SK-N-SH treated with all-trans-retinoic acid at 6 μM for 48 hours (cell line): ENCODE results near the gene TBX1.

Source experiments
- ATAC-seq: fragments of 200-7000 bp; cut with Tn5 transposase; 3 replicates; pipeline ENCODE4 v1.9.1; 2020; ENCODE audit warnings: mild to moderate bottlenecking, moderate library complexity
- ARNTL ChIP-seq: fragments of 450-650 bp; formaldehyde crosslinking; IDR thresholded peaks from 2 replicates; pipeline ENCODE4 v1.5.0; 2020; ENCODE audit warnings: low read depth, mild to moderate bottlenecking, moderate library complexity, borderline replicate concordance
- BACH2 ChIP-seq: fragments of 250-450 bp; sonication (Bioruptor Pico); IDR thresholded peaks from 2 replicates; pipeline ENCODE4 v1.9.0; 2021; ENCODE audit warnings: mild to moderate bottlenecking, borderline replicate concordance
- CSRNP3 ChIP-seq: fragments of 250-450 bp; sonication (Bioruptor Pico); IDR thresholded peaks from 2 replicates; pipeline ENCODE4 v1.5.1; 2021; ENCODE audit warnings: mild to moderate bottlenecking, moderate library complexity
- ESRRG ChIP-seq: fragments of 250-450 bp; sonication (Bioruptor Pico); IDR thresholded peaks from 2 replicates; pipeline ENCODE4 v1.6.1; 2021; ENCODE audit warnings: mild to moderate bottlenecking
- GLIS3 ChIP-seq: fragments of 250-450 bp; sonication (Bioruptor Pico); IDR thresholded peaks from 2 replicates; pipeline ENCODE4 v1.5.0; 2020; ENCODE audit warnings: mild to moderate bottlenecking, moderate library complexity
- ISL1 ChIP-seq: fragments of 250-450 bp; sonication (Bioruptor Pico); IDR thresholded peaks from 2 replicates; pipeline ENCODE4 v2.1.2; 2022; ENCODE audit warnings: mild to moderate bottlenecking, moderate library complexity
- OSR1 ChIP-seq: fragments of 250-450 bp; sonication (Bioruptor Pico); IDR thresholded peaks from 2 replicates; pipeline ENCODE4 v1.8.0; 2022; ENCODE audit warnings: moderate library complexity, mild to moderate bottlenecking, inconsistent platforms
- PPARA ChIP-seq: fragments of 250-450 bp; sonication (Bioruptor Pico); IDR thresholded peaks from 2 replicates; pipeline ENCODE4 v1.5.0; 2020; ENCODE audit warnings: mild to moderate bottlenecking, borderline replicate concordance
- RARB ChIP-seq: fragments of 250-450 bp; sonication (Bioruptor Pico); IDR thresholded peaks from 2 replicates; pipeline ENCODE4 v1.8.0; 2021; ENCODE audit warnings: mild to moderate bottlenecking, moderate library complexity
- TOX ChIP-seq: fragments of 250-450 bp; sonication (Bioruptor Pico); IDR thresholded peaks from 2 replicates; pipeline ENCODE4 v1.8.0; 2021; ENCODE audit warnings: mild to moderate bottlenecking, moderate library complexity, borderline replicate concordance
- TSHZ2 ChIP-seq: fragments of 250-450 bp; sonication (Bioruptor Pico); IDR thresholded peaks from 2 replicates; pipeline ENCODE4 v1.5.0; 2020; ENCODE audit warnings: mild to moderate bottlenecking, moderate library complexity
- ZC3H10 ChIP-seq: fragments of 250-450 bp; sonication (Bioruptor Pico); IDR thresholded peaks from 2 replicates; pipeline ENCODE4 v1.5.1; 2021; ENCODE audit warnings: mild to moderate bottlenecking, moderate library complexity
- ZFP3 ChIP-seq: fragments of 250-450 bp; sonication (Bioruptor Pico); IDR thresholded peaks from 2 replicates; pipeline ENCODE4 v1.5.0; 2020; ENCODE audit warnings: mild to moderate bottlenecking, moderate library complexity
- ZFP30 ChIP-seq: fragments of 450-650 bp; formaldehyde crosslinking; IDR thresholded peaks from 2 replicates; pipeline ENCODE4 v1.5.0; 2022; ENCODE audit warnings: mild to moderate bottlenecking, moderate library complexity
- ZNF565 ChIP-seq: fragments of 450-650 bp; formaldehyde crosslinking; conservative IDR thresholded peaks from 2 replicates; pipeline ENCODE4 v1.5.0; 2020; ENCODE audit warnings: low read depth, mild to moderate bottlenecking, moderate library complexity
- ZNF70 ChIP-seq: fragments of 450-650 bp; formaldehyde crosslinking; IDR thresholded peaks from 2 replicates; pipeline ENCODE4 v1.5.0; 2020; ENCODE audit warnings: mild to moderate bottlenecking, moderate library complexity
- ZNF8 ChIP-seq: fragments of 450-650 bp; formaldehyde crosslinking; IDR thresholded peaks from 2 replicates; pipeline ENCODE4 v1.5.0; 2020; ENCODE audit warnings: mild to moderate bottlenecking, moderate library complexity
- TF ChIP-seq, protein P1 (sequence below): fragments of 250-450 bp; sonication (Bioruptor Pico); IDR thresholded peaks from 2 replicates; pipeline ENCODE4 v1.5.1; 2020; ENCODE audit warnings: low read depth, mild to moderate bottlenecking, moderate library complexity
- TF ChIP-seq, protein P2 (sequence below): fragments of 250-450 bp; sonication (Bioruptor Pico); IDR thresholded peaks from 2 replicates; pipeline ENCODE4 v1.8.0; 2021; ENCODE audit warnings: low read depth, mild to moderate bottlenecking, moderate library complexity, borderline replicate concordance
- TF ChIP-seq, protein P3 (sequence below): fragments of 250-450 bp; sonication (Bioruptor Pico); IDR thresholded peaks from 2 replicates; pipeline ENCODE4 v1.8.0; 2020; ENCODE audit warnings: mild to moderate bottlenecking, moderate library complexity, borderline replicate concordance

The TBX1 gene

DNA sequence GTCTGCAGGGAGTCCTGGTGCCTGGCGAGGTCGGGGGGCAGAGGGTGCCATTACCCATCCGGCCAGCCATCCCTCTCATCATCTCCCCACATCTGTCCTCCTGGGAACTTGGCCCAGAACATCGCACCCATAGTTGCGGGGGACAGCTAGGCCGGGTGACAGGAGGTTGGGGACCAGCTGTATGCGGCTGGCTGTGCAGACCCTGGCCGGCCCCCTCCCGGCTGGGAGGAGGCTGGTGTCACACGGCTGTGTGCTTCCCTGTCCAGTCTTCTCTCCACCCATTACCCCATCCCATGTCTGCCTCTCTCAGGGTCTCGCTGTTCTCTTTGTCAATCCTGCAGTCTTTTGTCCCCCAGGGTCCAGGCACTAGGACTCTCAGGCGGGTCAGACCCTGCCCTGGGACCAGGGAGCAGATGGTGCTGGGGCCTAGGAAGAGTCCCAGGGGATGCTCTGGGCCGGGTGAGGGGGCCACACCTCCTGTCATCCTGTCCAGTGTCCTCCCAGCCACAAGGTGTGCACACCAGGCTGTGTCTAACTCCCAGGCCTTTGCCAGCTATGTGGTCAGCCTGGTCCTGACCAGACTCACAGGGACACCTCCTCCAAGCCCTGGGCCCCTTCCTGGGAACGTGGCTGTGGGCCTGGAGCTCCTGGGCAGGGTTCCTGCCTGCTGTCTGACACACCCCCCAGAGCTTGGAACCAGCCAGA, 6.4 kb upstream of the TBX1 start:
- no peak for TF ChIP-seq ZFP3
- TF ChIP-seq, protein P1, sequence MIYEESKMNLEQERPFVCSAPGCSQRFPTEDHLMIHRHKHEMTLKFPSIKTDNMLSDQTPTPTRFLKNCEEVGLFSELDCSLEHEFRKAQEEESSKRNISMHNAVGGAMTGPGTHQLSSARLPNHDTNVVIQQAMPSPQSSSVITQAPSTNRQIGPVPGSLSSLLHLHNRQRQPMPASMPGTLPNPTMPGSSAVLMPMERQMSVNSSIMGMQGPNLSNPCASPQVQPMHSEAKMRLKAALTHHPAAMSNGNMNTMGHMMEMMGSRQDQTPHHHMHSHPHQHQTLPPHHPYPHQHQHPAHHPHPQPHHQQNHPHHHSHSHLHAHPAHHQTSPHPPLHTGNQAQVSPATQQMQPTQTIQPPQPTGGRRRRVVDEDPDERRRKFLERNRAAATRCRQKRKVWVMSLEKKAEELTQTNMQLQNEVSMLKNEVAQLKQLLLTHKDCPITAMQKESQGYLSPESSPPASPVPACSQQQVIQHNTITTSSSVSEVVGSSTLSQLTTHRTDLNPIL: no peak
- no peak for TF ChIP-seq ISL1 (CRISPR knock-in tag)
- no peak for TF ChIP-seq BACH2
- TF ChIP-seq GLIS3: no peak
- TF ChIP-seq ZNF8 (CRISPR knock-in tag): no peak
- TF ChIP-seq TOX: no peak
- TF ChIP-seq RARB (CRISPR knock-in tag): no peak
- TF ChIP-seq ZC3H10: no peak
- TF ChIP-seq, protein P2, sequence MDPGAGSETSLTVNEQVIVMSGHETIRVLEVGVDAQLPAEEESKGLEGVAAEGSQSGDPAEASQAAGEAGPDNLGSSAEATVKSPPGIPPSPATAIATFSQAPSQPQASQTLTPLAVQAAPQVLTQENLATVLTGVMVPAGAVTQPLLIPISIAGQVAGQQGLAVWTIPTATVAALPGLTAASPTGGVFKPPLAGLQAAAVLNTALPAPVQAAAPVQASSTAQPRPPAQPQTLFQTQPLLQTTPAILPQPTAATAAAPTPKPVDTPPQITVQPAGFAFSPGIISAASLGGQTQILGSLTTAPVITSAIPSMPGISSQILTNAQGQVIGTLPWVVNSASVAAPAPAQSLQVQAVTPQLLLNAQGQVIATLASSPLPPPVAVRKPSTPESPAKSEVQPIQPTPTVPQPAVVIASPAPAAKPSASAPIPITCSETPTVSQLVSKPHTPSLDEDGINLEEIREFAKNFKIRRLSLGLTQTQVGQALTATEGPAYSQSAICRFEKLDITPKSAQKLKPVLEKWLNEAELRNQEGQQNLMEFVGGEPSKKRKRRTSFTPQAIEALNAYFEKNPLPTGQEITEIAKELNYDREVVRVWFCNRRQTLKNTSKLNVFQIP: no peak
- no peak for TF ChIP-seq ZNF70
- TF ChIP-seq ARNTL (CRISPR knock-in tag): no peak
- no peak for TF ChIP-seq ESRRG (CRISPR knock-in tag)
- no peak for TF ChIP-seq ZFP30 (CRISPR knock-in tag)
- TF ChIP-seq ZNF565 (CRISPR knock-in tag): no peak
- no peak for TF ChIP-seq CSRNP3 (CRISPR knock-in tag)
- TF ChIP-seq OSR1 (CRISPR knock-in tag): no peak
- TF ChIP-seq TSHZ2 (CRISPR knock-in tag): no peak
- TF ChIP-seq, all 23 proteins: peak for 0

DNA sequence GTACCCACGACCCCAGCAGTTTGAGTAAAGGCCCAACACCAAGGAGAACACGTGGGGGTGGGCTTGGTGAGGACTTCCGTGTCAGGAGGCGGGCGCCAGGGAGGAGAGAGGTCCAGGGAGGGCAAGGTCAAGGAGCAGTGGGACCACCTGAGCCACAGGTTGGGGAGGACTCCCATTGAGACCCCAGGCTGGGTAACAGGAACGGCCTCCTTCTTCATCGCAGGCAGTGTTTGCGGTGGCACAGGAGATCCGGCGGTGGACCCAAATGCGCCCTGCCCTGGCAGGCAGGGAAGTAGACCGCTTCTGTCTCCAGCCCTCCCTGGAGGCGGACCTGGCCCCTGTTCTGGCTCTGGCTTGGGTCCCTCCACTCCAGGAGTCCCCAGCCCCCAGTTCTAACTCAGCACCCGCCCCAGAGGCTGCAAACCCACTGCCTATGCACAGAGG, 5.9 kb upstream of the TBX1 start:
- TF ChIP-seq BACH2 (no peak), ZNF8 (CRISPR knock-in tag) (no peak), GLIS3 (no peak), PPARA (no peak), TOX (no peak), TSHZ2 (CRISPR knock-in tag) (no peak), ZNF565 (CRISPR knock-in tag) (no peak), ARNTL (CRISPR knock-in tag) (no peak)
- TF ChIP-seq, protein P3, sequence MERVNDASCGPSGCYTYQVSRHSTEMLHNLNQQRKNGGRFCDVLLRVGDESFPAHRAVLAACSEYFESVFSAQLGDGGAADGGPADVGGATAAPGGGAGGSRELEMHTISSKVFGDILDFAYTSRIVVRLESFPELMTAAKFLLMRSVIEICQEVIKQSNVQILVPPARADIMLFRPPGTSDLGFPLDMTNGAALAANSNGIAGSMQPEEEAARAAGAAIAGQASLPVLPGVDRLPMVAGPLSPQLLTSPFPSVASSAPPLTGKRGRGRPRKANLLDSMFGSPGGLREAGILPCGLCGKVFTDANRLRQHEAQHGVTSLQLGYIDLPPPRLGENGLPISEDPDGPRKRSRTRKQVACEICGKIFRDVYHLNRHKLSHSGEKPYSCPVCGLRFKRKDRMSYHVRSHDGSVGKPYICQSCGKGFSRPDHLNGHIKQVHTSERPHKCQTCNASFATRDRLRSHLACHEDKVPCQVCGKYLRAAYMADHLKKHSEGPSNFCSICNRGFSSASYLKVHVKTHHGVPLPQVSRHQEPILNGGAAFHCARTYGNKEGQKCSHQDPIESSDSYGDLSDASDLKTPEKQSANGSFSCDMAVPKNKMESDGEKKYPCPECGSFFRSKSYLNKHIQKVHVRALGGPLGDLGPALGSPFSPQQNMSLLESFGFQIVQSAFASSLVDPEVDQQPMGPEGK: no peak
- TF ChIP-seq, protein P2: no peak
- no peak for ATAC-seq

More for the DNA sequence above, 6.4 kb upstream of the TBX1 start:
- ATAC-seq: no peak
